Activated CD8-positive, alpha-beta T cell treated with anti-CD3 and anti-CD28 coated beads, Interleukin-2, amount 10 ng/mL, durations not matched to agents 7 days and 5 days (primary cell): ENCODE measurements around the gene IL22. TPM values are rescaled to one million over a fixed set of nuclear protein-coding genes. Genes with fewer than 3 reads are reported as not detected.

ENCODE experiments used
- ATAC-seq: fragments of 150-1000 bp; cut with Tn5 transposase; one replicate; pipeline ENCODE4 v1.10.0; 2021; ENCODE audit warnings: moderate library complexity
- CTCF ChIA-PET: fragments of 350-600 bp; sonication (Branson Sonifier 250); formaldehyde crosslinking; loops from one replicate; lab custom pipeline; 2021; ENCODE audit warnings: antibody characterized with exemption; lab: Charles Lee
- POLR2A ChIA-PET: fragments of 350-600 bp; sonication (Branson Sonifier 250); formaldehyde crosslinking; loops from one replicate; lab custom pipeline; 2021; ENCODE audit warnings: antibody characterized with exemption; lab: Charles Lee
- DNase-seq: peaks from one replicate; pipeline ENCODE4 v3.0.0-alpha.2; 2020
- H3K27ac Mint-ChIP-seq: one replicate; pipeline ENCODE4 v1.8.0; 2021; ENCODE audit warnings: mild to moderate bottlenecking, mixed read lengths
- H3K27me3 Mint-ChIP-seq: one replicate; pipeline ENCODE4 v1.8.0; 2021; ENCODE audit warnings: low read depth, mixed read lengths
- H3K36me3 Mint-ChIP-seq: one replicate; pipeline ENCODE4 v1.8.0; 2021; ENCODE audit warnings: low read depth, mixed read lengths
- H3K4me1 Mint-ChIP-seq: one replicate; pipeline ENCODE4 v1.8.0; 2021; ENCODE audit warnings: low read depth, mixed read lengths
- H3K4me3 Mint-ChIP-seq: one replicate; pipeline ENCODE4 v1.8.0; 2021; ENCODE audit warnings: mild to moderate bottlenecking, mixed read lengths
- H3K9me3 Mint-ChIP-seq: one replicate; pipeline ENCODE4 v1.8.0; 2022; ENCODE audit warnings: mixed read lengths; ENCODE audit not compliant: insufficient read depth
- total RNA-seq, 2 experiments: library from RNA; stranded (reverse); gene quantifications; one replicate each; pipeline ENCODE4 v1.2.3, GENCODE V29; 2021

IL22 gene
- total RNA-seq, 2 experiments from 2014 or later: not detected

GRCh38 chr12:68240079-68240478 lies 13.3 kb downstream of the IL22 start:
- Mint-ChIP-seq H3K4me3 (no peak overlapping the region), H3K27ac (peak overlapping the region; percentile 92), H3K9me3 (no peaks in the 10 kb centered on the region), H3K4me1 (peaks cover 52% of the 10 kb centered on the region), H3K27me3 (no peaks in the 10 kb centered on the region), H3K36me3 (peaks cover 17% of the 10 kb centered on the region)
- CTCF ChIA-PET: interaction anchor here (3.0 kb wide), 1 partner anchor 16 kb away, joined by 23 read pairs; no protein-coding TSS in a partner anchor
- DNase-seq: no peak
- no peak for ATAC-seq
- POLR2A ChIA-PET: interaction anchor here (0.5 to 0.6 kb wide), 2 partner anchors 12 to 21 kb away, joined by 3 read pairs; no protein-coding TSS in a partner anchor

- CTCF ChIA-PET: interaction anchor here (0.9 to 3.0 kb wide), 4 partner anchors 16 to 199 kb away, joined by 3 to 23 read pairs (median 3); no protein-coding TSS in a partner anchor
- no peak for DNase-seq
- H3K36me3 Mint-ChIP-seq: peaks cover 17% of the 10 kb centered on the region
- no peaks in the 10 kb centered on the region for H3K27me3 Mint-ChIP-seq
- no peak for ATAC-seq
- POLR2A ChIA-PET: interaction anchor here (0.5 kb wide), 1 partner anchor 11 kb away, joined by 3 read pairs; no protein-coding TSS in a partner anchor
- H3K4me3 Mint-ChIP-seq: no peak overlapping the region
- H3K4me1 Mint-ChIP-seq: peaks cover 56% of the 10 kb centered on the region
- no peaks in the 10 kb centered on the region for H3K9me3 Mint-ChIP-seq
- no peak overlapping the region for H3K27ac Mint-ChIP-seq
These were observed 14.0 kb downstream of the IL22 start for GRCh38 chr12:68239309-68239982.

DNA sequence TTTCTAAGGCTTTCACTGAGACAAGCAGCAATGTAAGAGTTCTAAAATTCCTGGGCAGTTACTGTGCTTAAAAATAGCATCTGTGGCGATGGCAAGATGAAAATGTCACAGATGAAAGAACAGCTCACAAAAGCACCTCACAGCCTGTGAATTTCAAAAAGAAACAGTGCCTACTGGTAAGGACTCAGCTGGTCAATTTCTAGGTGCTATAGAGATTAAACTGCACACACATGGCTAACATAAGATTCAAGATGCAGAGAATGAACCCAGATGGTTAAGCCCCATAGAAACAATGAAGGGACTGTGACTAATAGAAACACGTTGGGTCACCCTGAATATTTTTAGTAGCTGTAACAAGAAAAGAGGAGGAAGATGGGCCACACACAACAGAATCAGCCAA lies 15.8 kb downstream of the IL22 start:
- Mint-ChIP-seq H3K27me3 (no peaks in the 10 kb centered on the region), H3K27ac (peak overlapping the region; percentile 8)

GRCh38 chr12:68237078-68237477 lies 16.3 kb downstream of the IL22 start:
- no peak for DNase-seq
- no peak for ATAC-seq
- ChIA-PET POLR2A (no interaction called here), CTCF (interaction anchor here (1.0 to 2.5 kb wide), 11 partner anchors 11 to 451 kb away, joined by 3 to 20 read pairs (median 5); partner anchors contain the start of gene IL26)
- no peaks in the 10 kb centered on the region for H3K27me3 Mint-ChIP-seq
- H3K9me3 Mint-ChIP-seq: no peaks in the 10 kb centered on the region
- peaks cover 14% of the 10 kb centered on the region for H3K36me3 Mint-ChIP-seq
- H3K27ac Mint-ChIP-seq: peak overlapping the region; percentile 91
- peaks cover 60% of the 10 kb centered on the region for H3K4me1 Mint-ChIP-seq
- H3K4me3 Mint-ChIP-seq: peak overlapping the region; percentile 79

More for the DNA sequence above, 15.8 kb downstream of the IL22 start:
- ATAC-seq (no peak), DNase-seq (no peak)
- H3K4me3 Mint-ChIP-seq: no peak overlapping the region
- ChIA-PET POLR2A (no interaction called here), CTCF (interaction anchor here (1.0 to 2.5 kb wide), 6 partner anchors 12 to 200 kb away, joined by 3 to 20 read pairs (median 5); partner anchors contain the start of gene IL26)
- no peaks in the 10 kb centered on the region for H3K9me3 Mint-ChIP-seq
- H3K4me1 Mint-ChIP-seq: peaks cover 60% of the 10 kb centered on the region
- peaks cover 14% of the 10 kb centered on the region for H3K36me3 Mint-ChIP-seq

DNA sequence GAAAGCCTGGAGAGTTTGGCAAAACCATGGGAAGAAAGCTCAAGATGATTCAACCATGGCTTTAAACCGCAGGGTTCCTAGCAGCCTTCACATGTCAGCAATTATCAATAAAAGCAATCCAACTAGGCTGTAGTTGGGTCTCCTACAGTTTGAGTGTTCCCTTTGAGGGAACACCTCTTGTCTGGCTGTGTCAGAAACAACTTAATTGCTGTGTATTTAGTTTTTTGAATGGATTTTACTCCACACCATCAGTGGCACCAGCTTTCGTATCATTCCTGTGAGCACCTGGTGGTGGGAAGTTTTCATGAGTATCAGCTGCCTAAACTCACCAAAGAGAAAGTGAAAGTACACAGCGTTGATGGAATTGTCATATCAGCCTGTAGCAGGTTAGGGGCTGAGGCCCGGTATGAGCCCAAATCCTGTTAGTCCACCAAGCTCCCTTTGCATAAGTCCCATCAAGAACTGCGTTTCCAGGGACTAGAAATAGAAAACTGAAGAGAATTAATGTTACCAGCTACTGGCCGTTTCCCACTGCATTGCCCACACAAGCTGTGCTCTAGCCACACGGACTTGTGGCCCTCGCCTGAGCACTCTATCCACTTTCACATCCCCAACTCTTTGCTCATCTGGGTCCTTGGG lies 16.9 kb downstream of the IL22 start:
- DNase-seq (peak; percentile 57), ATAC-seq (peak; percentile 78)
- Mint-ChIP-seq H3K27me3 (no peaks in the 10 kb centered on the region), H3K9me3 (no peaks in the 10 kb centered on the region), H3K36me3 (peaks cover 14% of the 10 kb centered on the region), H3K27ac (peak overlapping the region; percentile 91), H3K4me1 (peaks cover 56% of the 10 kb centered on the region), H3K4me3 (peak overlapping the region; percentile 79)
- ChIA-PET CTCF (interaction anchor here (1.0 to 2.5 kb wide), 13 partner anchors 11 to 451 kb away, joined by 3 to 20 read pairs (median 5); partner anchors contain the start of gene IL26), POLR2A (interaction anchor here (0.7 to 0.9 kb wide), 2 partner anchors 90 to 572 kb away, joined by 3 to 4 read pairs; partner anchors contain the start of gene MDM2)

DNA sequence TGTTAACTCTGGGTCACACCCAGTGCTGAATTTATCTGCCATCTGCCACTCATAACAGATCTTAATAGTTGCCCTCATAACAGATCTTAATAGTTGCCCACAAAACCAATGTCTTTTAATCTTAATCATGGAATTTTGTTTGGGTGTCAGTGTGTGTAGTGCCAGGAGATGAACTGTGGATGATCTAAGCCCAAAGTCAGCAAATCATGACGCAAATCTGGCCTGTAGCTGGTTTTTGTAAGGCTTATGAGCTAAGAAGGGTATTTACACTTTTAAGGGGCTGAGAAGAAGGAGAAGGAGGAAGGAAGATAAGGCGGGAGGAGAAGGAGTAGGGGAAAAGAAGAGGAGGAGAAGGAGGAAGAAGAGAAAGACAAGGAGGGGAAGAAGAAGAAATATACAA lies 17.8 kb downstream of the IL22 start:
- Mint-ChIP-seq H3K27me3 (no peaks in the 10 kb centered on the region), H3K27ac (no peak overlapping the region), H3K36me3 (peaks cover 14% of the 10 kb centered on the region), H3K9me3 (no peaks in the 10 kb centered on the region), H3K4me3 (no peak overlapping the region), H3K4me1 (peaks cover 46% of the 10 kb centered on the region)
- ATAC-seq (no peak), DNase-seq (no peak)
- CTCF ChIA-PET: interaction anchor here (1.0 to 2.5 kb wide), 8 partner anchors 12 to 195 kb away, joined by 3 to 20 read pairs (median 7); no protein-coding TSS in a partner anchor
- POLR2A ChIA-PET: interaction anchor here (0.9 kb wide), 1 partner anchor 573 kb away, joined by 4 read pairs; the partner anchor contains the start of gene MDM2

GRCh38 chr12:68234140-68234539 lies 19.3 kb downstream of the IL22 start:
- H3K27ac Mint-ChIP-seq: no peak overlapping the region
- DNase-seq (no peak), ATAC-seq (no peak)
- no peak overlapping the region for H3K4me3 Mint-ChIP-seq
- peaks cover 33% of the 10 kb centered on the region for H3K4me1 Mint-ChIP-seq
- no peaks in the 10 kb centered on the region for H3K27me3 Mint-ChIP-seq
- no peaks in the 10 kb centered on the region for H3K9me3 Mint-ChIP-seq
- ChIA-PET POLR2A (no interaction called here), CTCF (interaction anchor here (1.0 to 1.5 kb wide), 3 partner anchors 11 to 194 kb away, joined by 3 to 5 read pairs (median 4); no protein-coding TSS in a partner anchor)
- H3K36me3 Mint-ChIP-seq: peaks cover 10% of the 10 kb centered on the region

DNA sequence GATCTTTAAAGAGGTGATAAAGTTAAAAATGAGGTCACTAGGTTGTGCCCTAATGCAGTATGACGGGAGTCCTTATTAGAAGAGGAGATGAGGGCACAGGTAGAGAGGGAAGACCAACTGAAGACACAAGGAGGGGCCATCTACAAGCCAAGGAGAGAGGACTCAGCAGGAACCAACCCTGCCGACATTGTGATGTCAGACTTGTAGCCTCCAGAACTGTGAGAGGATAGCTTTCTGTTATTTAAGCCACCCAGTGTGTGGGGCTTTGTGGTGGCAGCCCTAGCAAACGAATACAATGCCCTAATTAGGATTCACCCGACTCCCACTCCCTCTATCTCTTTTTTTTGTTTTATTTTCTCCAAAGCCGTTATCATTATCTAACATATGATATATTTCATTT lies 19.9 kb downstream of the IL22 start:
- ChIA-PET CTCF (interaction anchor here (1.0 to 1.5 kb wide), 3 partner anchors 10 to 193 kb away, joined by 3 to 5 read pairs (median 4); no protein-coding TSS in a partner anchor), POLR2A (no interaction called here)
- DNase-seq: no peak
- no peak for ATAC-seq
- H3K9me3 Mint-ChIP-seq: no peaks in the 10 kb centered on the region
- no peaks in the 10 kb centered on the region for H3K27me3 Mint-ChIP-seq
- no peak overlapping the region for H3K4me3 Mint-ChIP-seq
- peaks cover 8% of the 10 kb centered on the region for H3K36me3 Mint-ChIP-seq
- peaks cover 33% of the 10 kb centered on the region for H3K4me1 Mint-ChIP-seq
- H3K27ac Mint-ChIP-seq: no peak overlapping the region

DNA sequence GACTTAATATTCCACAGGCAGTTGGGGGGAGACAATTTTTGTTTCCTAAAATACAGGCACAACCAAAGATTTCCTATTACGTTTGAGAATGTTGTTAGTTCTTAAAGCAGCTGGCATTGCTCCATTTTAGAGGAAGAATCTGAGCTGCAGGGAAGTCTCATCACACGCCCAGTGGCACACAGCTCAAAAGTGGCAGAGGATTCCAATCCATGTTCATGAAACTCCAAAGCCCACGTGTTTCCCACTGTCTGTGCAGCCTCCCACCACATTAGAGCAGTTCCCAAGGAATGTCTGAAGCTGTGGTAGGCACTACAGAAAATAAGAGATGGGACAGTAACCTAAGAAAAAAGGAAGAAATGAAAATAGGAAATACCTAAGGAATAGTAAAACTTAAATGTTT lies 21.7 kb downstream of the IL22 start:
- CTCF ChIA-PET: interaction anchor here (1.0 to 2.4 kb wide), 9 partner anchors 9 to 192 kb away, joined by 3 to 25 read pairs (median 4); partner anchors contain the start of gene MDM1

DNA sequence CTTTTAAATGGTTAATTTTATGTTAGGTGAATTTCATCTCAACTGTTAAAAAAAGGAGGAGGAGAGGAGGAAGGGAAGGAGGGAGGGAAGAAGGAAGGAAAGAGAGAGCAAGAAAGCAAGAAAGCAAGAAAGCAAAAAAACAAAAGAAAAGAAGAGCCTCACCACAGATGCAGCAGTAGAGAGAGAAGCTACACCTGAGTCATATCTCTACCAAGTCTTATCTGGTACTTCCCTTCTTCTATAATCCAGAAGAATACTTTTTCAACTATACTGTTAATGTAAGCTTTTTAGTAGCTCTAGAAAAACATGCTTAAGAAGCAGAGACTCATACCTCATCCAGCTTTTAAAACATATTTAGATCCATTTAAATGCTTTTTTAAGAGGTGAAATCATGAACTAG lies 22.2 kb downstream of the IL22 start:
- ChIA-PET CTCF (interaction anchor here (1.1 to 2.4 kb wide), 7 partner anchors 9 to 190 kb away, joined by 3 to 25 read pairs (median 5); partner anchors contain the start of gene MDM1), POLR2A (no interaction called here)
- no peak overlapping the region for H3K4me3 Mint-ChIP-seq
- peaks cover 2% of the 10 kb centered on the region for H3K36me3 Mint-ChIP-seq
- H3K9me3 Mint-ChIP-seq: no peaks in the 10 kb centered on the region
- peaks cover 16% of the 10 kb centered on the region for H3K4me1 Mint-ChIP-seq
- ATAC-seq: no peak
- no peak overlapping the region for H3K27ac Mint-ChIP-seq
- no peak for DNase-seq
- H3K27me3 Mint-ChIP-seq: peaks cover 2% of the 10 kb centered on the region

More for the DNA sequence above, 21.7 kb downstream of the IL22 start:
- Mint-ChIP-seq H3K9me3 (no peaks in the 10 kb centered on the region), H3K27me3 (peaks cover 1% of the 10 kb centered on the region), H3K27ac (no peak overlapping the region), H3K4me3 (no peak overlapping the region), H3K4me1 (peaks cover 19% of the 10 kb centered on the region), H3K36me3 (peaks cover 5% of the 10 kb centered on the region)
- DNase-seq (no peak), ATAC-seq (no peak)
- POLR2A ChIA-PET: interaction anchor here (1.0 kb wide), 1 partner anchor 9 kb away, joined by 4 read pairs; no protein-coding TSS in a partner anchor

GRCh38 chr12:68229956-68230355 lies 23.4 kb downstream of the IL22 start:
- Mint-ChIP-seq H3K9me3 (no peaks in the 10 kb centered on the region), H3K27me3 (peaks cover 5% of the 10 kb centered on the region), H3K27ac (no peak overlapping the region), H3K4me3 (no peak overlapping the region), H3K4me1 (peaks cover 12% of the 10 kb centered on the region), H3K36me3 (no peaks in the 10 kb centered on the region)
- ATAC-seq: no peak
- CTCF ChIA-PET: no interaction called here
- POLR2A ChIA-PET: no interaction called here
- DNase-seq: no peak
